HG02571 (cell line): ENCODE data around the gene PCDHGA11.
"Not testable (repeated sequence)": the region's sequence is repeated elsewhere in the genome, so short reads cannot be mapped to it uniquely, and the experiment has no call there.

ENCODE experiments used
- ATAC-seq: cut with Tn5 transposase; IDR thresholded peaks from one replicate; pipeline ENCODE4 v1.9.1; 2021; ENCODE audit warnings: mild to moderate bottlenecking, moderate library complexity; ENCODE audit not compliant: unreplicated experiment

PCDHGA11 gene

GRCh38 chr5:141398608-141399007, 22.2 kb upstream of the PCDHGA11 start:
- ATAC-seq: no peak

GRCh38 chr5:141399555-141400258, 21.1 kb upstream of the PCDHGA11 start:
- ATAC-seq: no peak

DNA sequence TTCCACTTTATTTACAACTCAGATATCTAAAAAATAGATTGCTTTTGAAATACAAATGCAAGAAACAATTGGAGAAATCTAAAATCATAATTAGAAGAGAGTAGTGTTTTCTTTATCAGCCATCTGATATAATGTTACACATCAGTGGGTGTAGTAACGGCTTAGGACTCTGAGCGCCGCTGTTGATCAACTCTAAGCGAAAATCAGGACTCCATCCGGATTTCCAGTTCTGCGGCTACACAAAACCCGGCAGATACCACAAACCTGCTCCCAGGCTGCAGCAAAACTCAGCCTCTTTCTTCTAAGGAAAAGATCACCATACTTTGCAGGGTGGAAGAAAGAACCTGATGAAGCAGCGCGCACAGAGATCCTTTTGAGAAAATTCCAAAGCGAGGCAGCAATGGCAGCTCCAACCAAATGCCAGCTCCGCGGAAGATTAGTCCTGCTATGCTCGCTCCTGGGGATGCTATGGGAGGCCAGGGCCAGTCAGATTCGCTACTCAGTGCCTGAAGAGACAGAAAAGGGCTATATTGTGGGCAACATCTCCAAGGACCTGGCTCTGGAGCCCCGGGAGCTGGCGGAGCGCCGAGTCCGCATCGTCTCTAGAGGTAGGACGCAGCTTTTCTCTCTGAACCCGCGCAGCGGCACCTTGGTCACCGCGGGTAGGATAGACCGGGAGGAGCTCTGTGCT, 18.2 kb upstream of the PCDHGA11 start, which contains the start of gene PCDHGA9:
Gene PCDHGA9 (plus strand): TSS at position 226 of the 691 bp plus-strand sequence. CDS start 175 bp downstream, at position 401.
- ATAC-seq: no peak

DNA sequence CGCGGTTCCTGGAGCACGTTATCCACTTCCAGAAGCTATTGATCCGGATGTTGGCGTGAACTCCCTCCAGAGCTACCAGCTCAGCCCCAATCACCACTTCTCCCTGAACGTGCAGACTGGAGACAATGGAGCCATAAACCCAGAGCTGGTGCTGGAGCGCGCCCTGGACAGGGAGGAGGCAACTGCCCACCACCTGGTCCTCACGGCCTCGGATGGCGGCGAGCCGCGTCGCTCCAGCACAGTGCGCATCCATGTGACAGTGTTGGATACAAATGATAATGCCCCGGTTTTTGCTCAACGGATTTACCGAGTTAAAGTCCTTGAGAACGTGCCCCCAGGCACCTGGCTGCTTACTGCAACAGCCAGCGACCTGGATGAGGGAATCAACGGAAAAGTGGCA, 17.5 kb upstream of the PCDHGA11 start:
- no peak for ATAC-seq

GRCh38 chr5:141407790-141408505, 12.9 kb upstream of the PCDHGA11 start, which contains the start of gene PCDHGB6:
PCDHGB6 (plus strand) TSS chr5:141408021; CDS start chr5:141408203, 182 bp downstream.
- not testable (repeated sequence) for ATAC-seq

DNA sequence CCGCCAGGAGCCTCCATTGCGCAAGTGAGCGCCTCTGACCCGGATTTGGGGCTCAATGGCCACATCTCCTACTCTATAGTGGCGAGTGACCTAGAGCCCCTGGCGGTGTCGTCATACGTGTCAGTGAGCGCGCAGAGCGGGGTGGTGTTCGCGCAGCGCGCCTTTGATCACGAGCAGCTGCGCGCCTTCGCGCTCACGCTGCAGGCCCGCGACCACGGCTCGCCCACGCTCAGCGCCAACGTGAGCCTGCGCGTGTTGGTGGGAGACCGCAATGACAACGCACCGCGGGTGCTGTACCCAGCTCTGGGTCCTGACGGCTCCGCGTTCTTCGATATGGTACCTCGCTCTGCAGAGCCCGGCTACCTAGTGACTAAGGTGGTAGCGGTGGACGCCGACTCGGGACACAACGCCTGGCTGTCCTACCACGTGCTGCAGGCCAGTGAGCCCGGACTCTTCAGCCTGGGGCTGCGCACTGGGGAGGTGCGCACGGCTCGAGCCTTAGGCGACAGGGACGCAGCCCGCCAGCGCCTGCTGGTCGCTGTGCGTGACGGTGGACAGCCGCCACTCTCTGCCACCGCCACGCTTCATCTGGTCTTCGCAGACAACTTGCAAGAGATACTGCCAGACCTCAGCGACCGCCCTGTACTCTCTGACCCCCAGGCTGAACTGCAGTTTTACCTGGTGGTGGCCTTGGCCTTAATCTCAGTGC, 11.1 kb upstream of the PCDHGA11 start:
- ATAC-seq: no peak

GRCh38 chr5:141411575-141411974, 9.3 kb upstream of the PCDHGA11 start:
- no peak for ATAC-seq

DNA sequence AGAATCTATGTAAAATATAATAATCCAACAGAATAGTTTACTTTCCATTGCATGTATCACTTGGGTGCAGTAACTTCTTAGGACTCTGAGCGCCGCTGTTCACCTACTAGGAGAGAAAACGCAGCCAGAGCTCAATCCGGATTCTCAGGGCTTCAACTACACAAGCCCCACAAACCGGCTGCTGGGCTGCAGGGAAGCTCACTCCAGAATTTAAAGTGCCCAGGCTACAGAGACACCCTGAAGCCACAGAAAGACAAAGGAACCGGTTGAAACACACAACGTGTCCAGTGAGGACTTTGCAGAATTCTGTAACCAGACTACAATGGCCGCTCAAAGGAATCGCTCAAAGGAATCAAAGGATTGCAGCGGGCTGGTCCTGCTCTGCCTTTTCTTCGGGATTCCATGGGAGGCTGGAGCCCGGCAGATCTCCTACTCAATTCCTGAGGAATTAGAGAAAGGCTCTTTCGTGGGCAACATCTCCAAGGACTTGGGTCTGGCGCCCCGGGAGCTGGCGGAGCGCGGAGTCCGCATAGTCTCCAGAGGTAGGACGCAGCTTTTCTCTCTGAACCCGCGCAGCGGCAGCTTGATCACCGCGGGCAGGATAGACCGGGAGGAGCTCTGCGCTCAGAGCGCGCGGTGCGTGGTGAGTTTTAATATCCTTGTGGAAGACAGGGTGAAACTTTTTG, 7.9 kb upstream of the PCDHGA11 start, which contains the start of gene PCDHGA10:
Gene PCDHGA10 (plus strand): TSS at position 134 of the 686 bp plus-strand sequence. CDS start 189 bp downstream, at position 323.
- ATAC-seq: peak; percentile 78

- no peak for ATAC-seq
Measured at GRCh38 chr5:141413540-141414069, 7.2 kb upstream of the PCDHGA11 start.

DNA sequence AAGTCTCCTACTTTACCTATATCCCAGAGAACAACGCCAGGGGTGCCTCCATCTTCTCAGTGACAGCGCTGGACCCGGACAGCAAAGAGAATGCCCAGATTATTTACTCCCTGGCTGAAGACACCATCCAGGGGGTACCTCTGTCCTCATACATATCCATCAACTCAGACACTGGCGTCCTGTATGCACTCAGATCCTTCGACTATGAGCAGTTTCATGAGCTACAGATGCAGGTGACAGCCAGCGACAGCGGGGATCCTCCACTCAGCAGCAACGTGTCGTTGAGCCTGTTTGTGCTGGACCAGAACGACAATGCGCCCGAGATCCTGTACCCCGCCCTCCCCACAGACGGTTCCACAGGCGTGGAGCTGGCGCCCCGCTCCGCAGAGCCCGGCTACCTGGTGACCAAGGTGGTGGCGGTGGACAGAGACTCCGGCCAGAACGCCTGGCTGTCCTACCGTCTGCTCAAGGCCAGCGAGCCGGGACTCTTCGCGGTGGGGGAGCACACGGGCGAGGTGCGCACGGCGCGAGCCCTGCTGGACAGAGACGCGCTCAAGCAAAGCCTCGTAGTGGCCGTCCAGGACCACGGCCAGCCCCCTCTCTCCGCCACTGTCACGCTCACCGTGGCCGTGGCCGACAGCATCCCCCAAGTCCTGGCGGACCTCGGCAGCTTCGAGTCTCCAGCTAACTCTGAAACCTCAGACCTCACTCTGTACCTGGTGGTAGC, 6.1 kb upstream of the PCDHGA11 start:
- not testable (repeated sequence) for ATAC-seq

- not testable (repeated sequence) for ATAC-seq
Measured at GRCh38 chr5:141415275-141415618, 5.6 kb upstream of the PCDHGA11 start.

DNA sequence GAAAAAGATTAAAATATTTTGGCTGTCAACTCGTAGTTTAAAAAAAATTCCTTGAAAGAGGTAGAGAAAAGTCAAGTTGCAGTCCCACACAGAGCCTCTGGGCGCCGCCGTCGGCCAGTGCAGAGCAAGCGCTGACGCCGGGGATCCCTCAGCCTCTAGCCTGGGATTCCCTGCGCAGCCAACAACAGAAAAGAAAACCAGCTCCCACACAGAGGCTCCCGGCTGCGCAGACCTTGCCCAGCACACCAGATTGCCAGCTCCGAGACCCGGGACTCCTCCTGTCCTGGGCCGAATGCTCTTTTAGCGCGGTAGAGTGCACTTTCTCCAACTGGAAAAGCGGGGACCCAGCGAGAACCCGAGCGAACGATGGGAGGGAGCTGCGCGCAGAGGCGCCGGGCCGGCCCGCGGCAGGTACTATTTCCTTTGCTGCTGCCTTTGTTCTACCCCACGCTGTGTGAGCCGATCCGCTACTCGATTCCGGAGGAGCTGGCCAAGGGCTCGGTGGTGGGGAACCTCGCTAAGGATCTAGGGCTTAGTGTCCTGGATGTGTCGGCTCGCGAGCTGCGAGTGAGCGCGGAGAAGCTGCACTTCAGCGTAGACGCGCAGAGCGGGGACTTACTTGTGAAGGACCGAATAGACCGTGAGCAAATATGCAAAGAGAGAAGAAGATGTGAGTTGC, 3.2 kb upstream of the PCDHGA11 start, which contains the start of gene PCDHGB7:
Gene PCDHGB7 (plus strand): TSS at position 184 of the 679 bp plus-strand sequence. CDS start 183 bp downstream, at position 367.
- peak; percentile 75 for ATAC-seq

GRCh38 chr5:141419074-141419880, 1.6 kb upstream of the PCDHGA11 start:
- no peak for ATAC-seq

DNA sequence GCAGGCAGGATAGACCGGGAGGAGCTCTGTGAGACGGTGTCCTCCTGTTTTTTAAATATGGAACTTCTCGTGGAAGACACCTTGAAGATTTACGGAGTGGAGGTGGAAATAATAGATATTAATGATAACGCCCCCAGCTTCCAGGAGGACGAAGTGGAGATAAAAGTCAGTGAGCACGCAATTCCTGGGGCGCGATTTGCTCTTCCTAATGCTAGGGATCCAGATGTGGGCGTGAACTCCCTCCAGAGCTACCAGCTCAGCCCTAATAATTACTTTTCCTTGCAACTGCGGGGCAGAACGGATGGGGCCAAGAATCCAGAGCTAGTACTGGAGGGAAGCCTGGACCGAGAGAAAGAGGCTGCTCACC, 621 bp downstream of the PCDHGA11 start:
- ATAC-seq: no peak

GRCh38 chr5:141422742-141423291, 2.0 kb downstream of the PCDHGA11 start:
- no peak for ATAC-seq

DNA sequence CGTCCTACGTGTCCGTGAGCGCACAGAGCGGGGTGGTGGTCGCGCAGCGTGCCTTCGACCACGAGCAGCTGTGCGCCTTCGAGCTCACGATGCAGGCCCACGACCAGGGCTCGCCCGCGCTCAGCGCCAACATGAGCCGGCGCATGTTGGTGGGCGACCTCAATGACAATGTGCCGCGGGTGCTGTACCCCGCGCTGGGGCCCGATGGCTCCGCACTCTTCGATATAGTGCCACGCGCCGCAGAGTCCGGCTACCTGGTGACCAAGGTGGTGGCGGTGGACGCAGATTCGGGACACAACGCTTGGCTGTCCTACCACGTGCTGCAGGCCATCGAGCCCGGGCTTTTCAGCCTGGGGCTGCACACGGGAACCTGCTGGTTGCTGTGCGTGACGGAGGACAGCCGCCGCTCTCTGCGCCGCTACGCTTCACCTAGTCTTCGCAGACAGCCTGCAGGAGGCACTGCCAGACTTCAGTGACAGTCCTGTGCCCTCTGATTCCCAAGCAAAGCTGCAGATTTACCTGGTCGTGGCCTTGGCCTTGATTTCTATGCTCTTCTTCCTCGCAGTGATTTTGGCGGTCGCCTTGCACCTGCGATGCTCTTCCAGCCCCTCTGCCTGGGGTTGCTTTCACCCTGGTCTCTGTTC, 7.1 kb downstream of the PCDHGA11 start:
- ATAC-seq: no peak
